Limb (tissue), 2 donors: ENCODE results near the gene ANKRD13D.

ENCODE experiments used
- DNase-seq, 2 donors: peaks; one replicate each; pipeline ENCODE4 v3.0.0-alpha.2; 2016; ENCODE audit errors: extremely low spot score in 2 of 2

ANKRD13D gene

GRCh38 chr11:67285541-67286498 lies 3.3 kb upstream of the ANKRD13D start:
- no peak for DNase-seq

- no peak for DNase-seq
These were observed 2.3 kb upstream of the ANKRD13D start for GRCh38 chr11:67286621-67287333.

- DNase-seq: no peak
These were observed 1.5 kb upstream of the ANKRD13D start for GRCh38 chr11:67287355-67288197.

- no peak for DNase-seq
These were observed 978 bp upstream of the ANKRD13D start for GRCh38 chr11:67288198-67288451.

GRCh38 chr11:67288452-67289225 lies 464 bp upstream of the ANKRD13D start:
- peak; percentile 85 to 95 for DNase-seq

- no peak for DNase-seq
These were observed 762 bp downstream of the ANKRD13D start for GRCh38 chr11:67289651-67290479.

- DNase-seq: no peak
These were observed 1.7 kb downstream of the ANKRD13D start for GRCh38 chr11:67290801-67291200.

- DNase-seq: no peak
These were observed 2.6 kb downstream of the ANKRD13D start for GRCh38 chr11:67291481-67292381.

GRCh38 chr11:67292671-67293070 lies 3.6 kb downstream of the ANKRD13D start:
- no peak for DNase-seq

- no peak for DNase-seq
These were observed 4.0 kb downstream of the ANKRD13D start for GRCh38 chr11:67293090-67293489.

GRCh38 chr11:67295846-67296245 lies 6.7 kb downstream of the ANKRD13D start:
- no peak for DNase-seq

GRCh38 chr11:67298786-67299185 lies 9.7 kb downstream of the ANKRD13D start:
- no peak for DNase-seq

- no peak for DNase-seq
These were observed 10.5 kb downstream of the ANKRD13D start for GRCh38 chr11:67299471-67300191.

GRCh38 chr11:67300256-67300755 lies 11.2 kb downstream of the ANKRD13D start:
- DNase-seq: no peak

- no peak for DNase-seq
These were observed 11.7 kb downstream of the ANKRD13D start for GRCh38 chr11:67300756-67301312.

GRCh38 chr11:67301313-67301921 lies 12.3 kb downstream of the ANKRD13D start:
- no peak for DNase-seq

- peak; percentile 62 to 72 for DNase-seq
These were observed 12.9 kb downstream of the ANKRD13D start for GRCh38 chr11:67301951-67302516.
